OCI-LY3 (cell line): ENCODE data around the gene UBE2L3.
"Not testable (repeated sequence)": the region's sequence is repeated elsewhere in the genome, so short reads cannot be mapped to it uniquely, and the experiment has no call there.

Experiments
- H2AFZ ChIP-seq: fragments of 200-600, 300-600 bp; shearing (Covaris generic); 2 replicates; pipeline ENCODE4 v1.6.0; 2014; ENCODE audit warnings: antibody characterized with exemption, low read depth, low read length
- H3K27ac ChIP-seq: fragments of 200-600, 300-600 bp; sonication (generic); 2 replicates; pipeline ENCODE4 v1.5.1; 2014; ENCODE audit warnings: mild to moderate bottlenecking, low read length, moderate library complexity, mixed read lengths
- H3K27me3 ChIP-seq: fragments of 200-600, 300-600 bp; sonication (generic); 2 replicates; pipeline ENCODE4 v1.6.1; 2014; ENCODE audit warnings: low read depth, low read length, mixed read lengths
- H3K36me3 ChIP-seq: fragments of 200-600, 300-600 bp; sonication (generic); replicated peaks from 2 replicates; pipeline ENCODE3; 2014; ENCODE audit warnings: low read depth, low read length, mixed read lengths
- H3K4me1 ChIP-seq: fragments of 300-600, 200-600 bp; sonication (generic); 2 replicates; pipeline ENCODE4 v1.6.1; 2014; ENCODE audit warnings: low read length, mixed read lengths
- H3K4me2 ChIP-seq: fragments of 200-600, 300-600 bp; sonication (generic); 2 replicates; pipeline ENCODE4 v1.6.1; 2014; ENCODE audit warnings: low read length, mixed read lengths
- H3K4me3 ChIP-seq: fragments of 300-600, 200-600 bp; sonication (generic); 2 replicates; pipeline ENCODE4 v1.5.1; 2014; ENCODE audit warnings: antibody characterized with exemption, mild to moderate bottlenecking, low read length, moderate library complexity
- H3K79me2 ChIP-seq: fragments of 300-600, 200-600 bp; shearing (Covaris generic); 2 replicates; pipeline ENCODE4 v1.6.1; 2014; ENCODE audit warnings: mild to moderate bottlenecking, low read length, mixed read lengths
- H3K9ac ChIP-seq: fragments of 300-600, 200-600 bp; shearing (Covaris generic); 2 replicates; pipeline ENCODE4 v1.6.0; 2014; ENCODE audit warnings: mild to moderate bottlenecking, low read length, moderate library complexity
- H3K9me3 ChIP-seq: fragments of 200-600, 300-600 bp; shearing (Covaris generic); 2 replicates; pipeline ENCODE4 v1.6.1; 2014; ENCODE audit warnings: low read length, mixed read lengths; ENCODE audit not compliant: insufficient read depth
- H4K20me1 ChIP-seq: fragments of 200-600, 300-600 bp; sonication (generic); 2 replicates; pipeline ENCODE4 v1.6.1; 2016; ENCODE audit warnings: low read length, mixed read lengths; ENCODE audit not compliant: insufficient read depth
- EZH2phosphoT487 ChIP-seq: fragments of 200-600 bp; shearing (Covaris generic); IDR thresholded peaks from 2 replicates; pipeline ENCODE4 v1.6.1; 2018; ENCODE audit warnings: antibody characterized with exemption, mixed run types, low read depth
- TF ChIP-seq, protein P1 (sequence below): fragments of 200-600, 300-600 bp; sonication (generic); IDR thresholded peaks from 2 replicates; pipeline ENCODE4 v1.5.1; 2014; ENCODE audit warnings: antibody characterized with exemption, low read length, low read depth

Gene UBE2L3

DNA sequence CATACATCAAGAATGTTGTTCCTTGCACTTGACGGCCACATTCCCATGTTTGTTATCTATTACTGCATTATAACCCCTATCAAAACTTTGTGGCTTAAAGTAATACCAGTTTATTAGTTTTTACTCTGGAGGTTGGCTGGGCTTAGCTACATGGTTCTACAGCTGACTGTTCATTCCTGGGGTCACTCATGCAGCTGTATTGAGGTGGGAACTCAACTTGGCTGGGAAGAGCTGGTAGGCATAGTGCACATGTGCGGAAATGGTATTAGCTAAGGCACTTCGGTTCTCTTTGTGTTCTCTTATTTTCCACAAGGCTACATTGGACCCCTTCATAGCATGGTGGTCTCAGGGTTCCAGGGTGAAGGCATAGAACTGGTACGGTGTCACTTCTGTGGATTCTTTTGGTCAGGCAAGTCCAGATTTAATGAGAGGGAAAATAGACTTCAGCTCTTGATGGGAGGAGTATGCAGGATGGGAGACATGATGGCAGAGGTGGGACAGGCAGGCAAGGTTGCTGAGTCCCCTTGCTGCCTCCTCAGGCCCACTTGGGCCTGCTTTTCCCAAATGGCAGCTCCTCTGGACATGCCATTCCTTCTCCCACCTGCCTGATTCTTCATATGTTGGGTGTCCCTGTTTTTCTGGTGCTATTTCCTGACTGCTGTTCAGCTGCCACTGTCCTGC lies 46.2 kb downstream of the UBE2L3 start:
- no peak for TF ChIP-seq EZH2phosphoT487
- TF ChIP-seq, protein P1, sequence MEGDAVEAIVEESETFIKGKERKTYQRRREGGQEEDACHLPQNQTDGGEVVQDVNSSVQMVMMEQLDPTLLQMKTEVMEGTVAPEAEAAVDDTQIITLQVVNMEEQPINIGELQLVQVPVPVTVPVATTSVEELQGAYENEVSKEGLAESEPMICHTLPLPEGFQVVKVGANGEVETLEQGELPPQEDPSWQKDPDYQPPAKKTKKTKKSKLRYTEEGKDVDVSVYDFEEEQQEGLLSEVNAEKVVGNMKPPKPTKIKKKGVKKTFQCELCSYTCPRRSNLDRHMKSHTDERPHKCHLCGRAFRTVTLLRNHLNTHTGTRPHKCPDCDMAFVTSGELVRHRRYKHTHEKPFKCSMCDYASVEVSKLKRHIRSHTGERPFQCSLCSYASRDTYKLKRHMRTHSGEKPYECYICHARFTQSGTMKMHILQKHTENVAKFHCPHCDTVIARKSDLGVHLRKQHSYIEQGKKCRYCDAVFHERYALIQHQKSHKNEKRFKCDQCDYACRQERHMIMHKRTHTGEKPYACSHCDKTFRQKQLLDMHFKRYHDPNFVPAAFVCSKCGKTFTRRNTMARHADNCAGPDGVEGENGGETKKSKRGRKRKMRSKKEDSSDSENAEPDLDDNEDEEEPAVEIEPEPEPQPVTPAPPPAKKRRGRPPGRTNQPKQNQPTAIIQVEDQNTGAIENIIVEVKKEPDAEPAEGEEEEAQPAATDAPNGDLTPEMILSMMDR = no peak
- Histone ChIP-seq H3K27ac (peak overlapping the region; percentile 24), H3K27me3 (no peaks in the 10 kb centered on the region), H3K79me2 (peaks cover 92% of the 10 kb centered on the region), H3K4me1 (peaks cover 50% of the 10 kb centered on the region), H3K4me3 (no peak overlapping the region), H3K4me2 (peak overlapping the region; percentile 21; the same call in 1 of the 2 replicates), H4K20me1 (peaks cover 60% of the 10 kb centered on the region), H3K36me3 (peaks cover 49% of the 10 kb centered on the region), H3K9ac (no peak overlapping the region), H2AFZ (no peak overlapping the region), H3K9me3 (no peaks in the 10 kb centered on the region)

DNA sequence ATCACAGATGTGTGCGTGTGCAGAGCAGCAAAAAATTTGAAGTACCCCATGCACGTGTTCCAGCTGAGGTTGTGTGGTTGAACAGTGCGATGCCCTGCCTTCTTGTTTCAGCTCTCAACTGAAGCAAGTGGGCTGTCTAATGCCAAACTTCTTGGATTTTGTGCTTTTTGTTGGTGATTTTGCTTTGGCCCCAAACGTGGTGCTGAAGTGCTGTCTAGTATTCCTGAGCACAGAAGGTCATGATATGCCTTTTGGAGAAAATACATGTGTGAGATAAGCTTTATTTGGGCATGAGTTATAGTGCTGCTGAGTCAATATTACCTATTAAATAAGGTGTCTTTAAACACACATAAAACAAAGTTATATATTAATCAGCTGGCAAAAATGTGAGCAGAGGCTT lies 48.2 kb downstream of the UBE2L3 start:
- H3K9me3 ChIP-seq = no peaks in the 10 kb centered on the region
- H4K20me1 ChIP-seq = peaks cover 63% of the 10 kb centered on the region
- peaks cover 94% of the 10 kb centered on the region for H3K79me2 ChIP-seq
- peaks cover 49% of the 10 kb centered on the region for H3K36me3 ChIP-seq
- H3K4me1 ChIP-seq = peaks cover 65% of the 10 kb centered on the region
- H3K27ac ChIP-seq = peak overlapping the region; percentile 71
- H3K4me2 ChIP-seq = peak overlapping the region; percentile 36
- H3K4me3 ChIP-seq = no peak overlapping the region; the same call in 1 of the 2 replicates
- H3K27me3 ChIP-seq = no peaks in the 10 kb centered on the region
- TF ChIP-seq EZH2phosphoT487 = no peak
- TF ChIP-seq, protein P1 = no peak
- no peak overlapping the region for H3K9ac ChIP-seq
- no peak overlapping the region for H2AFZ ChIP-seq

DNA sequence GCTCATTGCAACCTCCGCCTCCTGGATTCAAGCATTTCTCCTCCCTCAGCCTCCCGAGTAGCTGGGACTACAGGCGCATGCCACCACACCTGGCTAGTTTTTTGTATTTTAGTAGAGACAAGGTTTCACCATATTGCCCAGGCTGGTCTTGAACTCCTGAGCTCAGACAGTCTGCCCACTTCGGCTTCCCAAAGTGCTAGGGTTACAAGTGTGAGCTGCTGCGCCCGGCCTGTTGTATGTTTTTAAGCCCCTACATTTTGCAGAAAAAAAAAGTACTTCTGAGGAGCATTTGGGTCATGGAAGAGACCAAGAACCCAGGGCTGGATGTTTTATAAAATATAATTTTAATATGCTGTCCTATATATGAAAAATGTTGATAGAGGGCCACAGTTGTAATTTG lies 49.8 kb downstream of the UBE2L3 start:
- Histone ChIP-seq H3K79me2 (peaks cover 91% of the 10 kb centered on the region), H3K27ac (peak overlapping the region; percentile 71), H3K36me3 (peaks cover 44% of the 10 kb centered on the region), H4K20me1 (peaks cover 62% of the 10 kb centered on the region), H3K4me2 (peak overlapping the region; percentile 57), H3K4me1 (peaks cover 65% of the 10 kb centered on the region)
- not testable (repeated sequence) for H3K27me3 ChIP-seq, H2AFZ ChIP-seq, H3K9ac ChIP-seq, H3K4me3 ChIP-seq, H3K9me3 ChIP-seq

DNA sequence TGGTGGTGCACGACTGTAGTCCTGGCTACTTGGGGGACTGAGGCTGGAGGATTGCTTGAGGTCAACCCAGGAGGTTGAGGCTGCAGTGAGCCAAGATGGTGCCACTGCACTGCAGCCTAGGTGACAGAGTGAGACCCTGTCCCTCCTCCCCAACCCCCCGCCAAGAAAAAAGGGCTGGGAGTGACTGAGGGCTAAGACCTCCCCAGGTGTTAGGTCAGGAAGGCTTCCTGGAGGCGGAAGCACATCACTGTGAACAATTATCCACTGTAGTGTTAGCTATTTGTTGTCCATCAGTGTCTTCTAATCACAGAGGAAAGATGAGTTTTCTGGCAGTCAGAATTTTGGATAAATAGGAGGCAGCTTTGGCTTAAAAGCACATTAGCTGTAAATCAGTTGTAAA lies 53.5 kb downstream of the UBE2L3 start:
- Histone ChIP-seq H3K9ac (no peak overlapping the region), H3K36me3 (peaks cover 34% of the 10 kb centered on the region), H3K27me3 (no peaks in the 10 kb centered on the region), H3K4me1 (peaks cover 45% of the 10 kb centered on the region), H3K27ac (no peak overlapping the region), H3K4me3 (no peak overlapping the region), H2AFZ (no peak overlapping the region), H3K79me2 (peaks cover 89% of the 10 kb centered on the region), H3K9me3 (no peaks in the 10 kb centered on the region), H4K20me1 (peaks cover 58% of the 10 kb centered on the region), H3K4me2 (no peak overlapping the region)
- TF ChIP-seq, protein P1 = no peak
- TF ChIP-seq EZH2phosphoT487 = no peak
